Measurements from ENCODE around the gene C16orf74. TPM values are rescaled to one million over a fixed set of nuclear protein-coding genes. Genes with fewer than 3 reads are reported as not detected.

C16orf74 gene
- total and polyA plus RNA-seq, 2 of the 13 experiments (the other 11 are each of a cell fraction or from before 2014, with no cell fraction given): 0.13 to 0.29 TPM

DNA sequence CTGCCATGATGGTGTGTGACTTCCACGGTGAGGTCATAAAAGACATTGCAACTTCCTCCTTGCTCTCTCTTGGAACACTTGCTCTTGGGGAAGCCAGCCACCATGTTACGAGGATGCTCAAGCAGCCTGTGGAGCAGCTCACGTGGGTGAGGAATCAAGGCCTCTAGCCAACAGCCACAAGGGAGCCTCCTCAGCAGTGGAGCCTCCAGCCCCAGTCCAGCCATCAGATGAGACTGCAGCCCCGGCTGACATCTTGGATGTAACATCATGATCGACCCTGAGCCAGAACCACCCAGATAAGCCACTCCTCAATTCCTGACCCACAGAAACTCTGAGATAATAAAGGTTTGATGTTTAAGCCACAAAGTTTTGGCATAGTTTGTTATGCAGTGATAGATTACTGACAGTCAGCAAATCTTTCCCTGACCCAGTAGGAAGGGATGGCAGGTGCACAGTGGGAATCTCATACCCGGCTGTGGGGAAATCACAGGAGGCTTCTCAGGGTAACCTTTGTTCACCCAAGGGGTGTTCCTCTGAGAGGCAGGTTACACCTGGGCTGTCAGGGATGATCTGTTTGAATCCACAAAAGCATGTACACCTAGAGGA, 38.8 kb downstream of the C16orf74 start (continued):
- TF ChIP-seq MAFK (conservative IDR thresholded peaks at IDR 0.05 in 1 of 2, IDR thresholded peaks at IDR 0.05 in 1 of 2; ENCODE audit: low read length in 2 of 2) (peak; percentile 66 to 73), ZNF678 (CRISPR knock-in tag; IDR thresholded peaks at IDR 0.05) (no peak), PPARG (CRISPR knock-in tag; conservative IDR thresholded peaks at IDR 0.05) (no peak)

- Histone ChIP-seq H4K20me1 (ENCODE audit: insufficient read depth, low read length) (no peaks in the 10 kb centered on the region), H3K9ac (ENCODE audit: insufficient read depth, low read depth, low read length) (no peak overlapping the region), H3K79me2 (ENCODE audit: insufficient read depth, low read length) (no peaks in the 10 kb centered on the region), H3K27ac (ENCODE audit: extremely low read length, insufficient read depth, low read length) (no peak overlapping the region), H3K36me3 (replicated peaks in 1 of 2; ENCODE audit: control insufficient read depth in 1 of 2, insufficient read depth in 2 of 2, low read length in 2 of 2) (no peaks in the 10 kb centered on the region), H3K4me3 (replicated peaks in 1 of 3; ENCODE audit: insufficient read depth in 1 of 3, low read depth in 2 of 3, low read length in 3 of 3) (no peak overlapping the region), H3K27me3 (ENCODE audit: control insufficient read depth in 1 of 2, insufficient read depth in 2 of 2, low read length in 2 of 2) (peaks cover 6 to 21% of the 10 kb centered on the region in 2 experiments), H3K4me2 (ENCODE audit: low read depth, low read length) (no peak overlapping the region), H3K4me1 (ENCODE audit: insufficient read depth, low read length) (no peaks in the 10 kb centered on the region), H2AFZ (ENCODE audit: low read length) (no peak overlapping the region), H3K9me3 (ENCODE audit: low read length) (peaks cover 7% of the 10 kb centered on the region)
- TF ChIP-seq ZFP90 (CRISPR knock-in tag; IDR thresholded peaks at IDR 0.05; ENCODE audit: borderline replicate concordance): no peak
- TF ChIP-seq ZNF17 (CRISPR knock-in tag; IDR thresholded peaks at IDR 0.05): no peak
- no peak for TF ChIP-seq ZMYM3 (CRISPR knock-in tag; IDR thresholded peaks at IDR 0.05)
- no peak for TF ChIP-seq ZNF557 (CRISPR knock-in tag; IDR thresholded peaks at IDR 0.05)
- TF ChIP-seq ZBTB38 (CRISPR knock-in tag; IDR thresholded peaks at IDR 0.05): no peak
- TF ChIP-seq SMYD3 (CRISPR knock-in tag; IDR thresholded peaks at IDR 0.05): no peak
- no peak for TF ChIP-seq SP4 (CRISPR knock-in tag; IDR thresholded peaks at IDR 0.05)
- ChIA-PET POLR2A (no interaction called here), CTCF (ENCODE audit: low intra/inter-chr PET ratio, low total read pairs) (no interaction called here)
- no TSS peak for BruUV-seq (replicated peaks)
- intact Hi-C loops (cut with micrococcal nuclease; ENCODE audit: unreplicated experiment): loop anchor here (10.0 kb wide), 1 partner anchor 316 kb away; no protein-coding TSS in a partner anchor
- 83% methylated on average over 9 of the region's 9 CpGs for WGBS (ENCODE audit: low lambda C conversion rate)
- in situ Hi-C loops (cut with HindIII; ENCODE audit: extremely low pct_ligation_motif_present, low pct_unique_long_range_greater_than_20kb): no loop called here
- no peak for FAIRE-seq
- no peak for DNase-seq (ENCODE audit: low spot score)
- no peak for ATAC-seq
These were observed 40.2 kb downstream of the C16orf74 start for GRCh38 chr16:85710732-85711131.
